K562 (cell line): Measurements from ENCODE around the gene BSCL2. TPM values are rescaled to one million over a fixed set of nuclear protein-coding genes. Genes with fewer than 3 reads are reported as not detected.
A peak's percentile ranks its signal among the peaks of the same experiment; 100 is the strongest.

Experiments
- EHMT2 ChIP-seq: fragments of 450-650 bp; IDR thresholded peaks from 2 replicates; pipeline ENCODE4 v1.6.1; 2018; ENCODE audit warnings: antibody characterized with exemption
- EWSR1 ChIP-seq: fragments of 450-650 bp; IDR thresholded peaks from 2 replicates; pipeline ENCODE4 v1.6.1; 2018; ENCODE audit warnings: borderline replicate concordance, mild to moderate bottlenecking, low read depth, moderate library complexity; ENCODE audit not compliant: partially characterized antibody
- FOXA1 ChIP-seq: fragments of 450-650 bp; IDR thresholded peaks from 2 replicates; pipeline ENCODE4 v1.6.1; 2016; ENCODE audit warnings: mild to moderate bottlenecking, borderline replicate concordance
- HIVEP1 ChIP-seq: fragments of 250-450 bp; sonication (Bioruptor Pico); IDR thresholded peaks from 2 replicates; pipeline ENCODE4 v1.4.0; 2020; ENCODE audit warnings: mild to moderate bottlenecking
- MCM5 ChIP-seq: fragments of 450-650 bp; IDR thresholded peaks from 2 replicates; pipeline ENCODE4 v1.6.1; 2016; ENCODE audit warnings: low read depth
- NFE2L1 ChIP-seq: fragments of 450-650 bp; IDR thresholded peaks from 2 replicates; pipeline ENCODE4 v1.6.1; 2016; ENCODE audit warnings: missing genetic modification characterization, low read depth, mild to moderate bottlenecking, missing compliant biosample characterization, moderate library complexity, borderline replicate concordance
- NFXL1 ChIP-seq: fragments of 450-650 bp; formaldehyde crosslinking; IDR thresholded peaks from 2 replicates; pipeline ENCODE4 v1.4.0; 2021; ENCODE audit warnings: mild to moderate bottlenecking
- RBBP5 ChIP-seq: fragments of 200-600 bp; sonication (generic); IDR thresholded peaks from 2 replicates; pipeline ENCODE4 v1.6.1; 2012; ENCODE audit warnings: borderline replicate concordance, mild to moderate bottlenecking, low read length, control low read depth, inconsistent platforms; ENCODE audit not compliant: insufficient read depth, poor library complexity, severe bottlenecking
- SIN3A ChIP-seq, 2 experiments: fragments of 150-350 bp in 1 of 2; IDR thresholded peaks; 2 replicates each; pipeline ENCODE4 v1.6.1; 2011 to 2016; ENCODE audit warnings: borderline replicate concordance in 2 of 2, low read depth in 2 of 2, low read length in 2 of 2, mild to moderate bottlenecking in 2 of 2, moderate library complexity in 2 of 2; ENCODE audit not compliant: control insufficient read depth in 1 of 2
- SREBF1 ChIP-seq: fragments of 150-350 bp; IDR thresholded peaks from 2 replicates; pipeline ENCODE4 v1.6.1; 2014; ENCODE audit warnings: antibody characterized with exemption, low read depth, low read length, borderline replicate concordance
- TCF7 ChIP-seq: sonication (generic); IDR thresholded peaks from 2 replicates; pipeline ENCODE4 v1.6.1; 2016; ENCODE audit warnings: antibody characterized with exemption, borderline replicate concordance
- YBX1 ChIP-seq: fragments of 450-650 bp; IDR thresholded peaks from 2 replicates; pipeline ENCODE4 v1.7.1; 2016; ENCODE audit warnings: mild to moderate bottlenecking
- ZNF134 ChIP-seq: fragments of 250-450 bp; sonication (Bioruptor Pico); conservative IDR thresholded peaks from 2 replicates; pipeline ENCODE4 v1.4.0; 2020
- ZNF140 ChIP-seq: fragments of 250-450 bp; sonication (Bioruptor Pico); IDR thresholded peaks from 2 replicates; pipeline ENCODE4 v1.8.0; 2021; ENCODE audit warnings: moderate library complexity, mild to moderate bottlenecking, inconsistent platforms
- ZNF324 ChIP-seq: fragments of 250-450 bp; sonication (Bioruptor Pico); IDR thresholded peaks from 2 replicates; pipeline ENCODE4 v1.4.0; 2020; ENCODE audit warnings: mild to moderate bottlenecking
- ZNF79 ChIP-seq: fragments of 250-450 bp; sonication (Bioruptor Pico); IDR thresholded peaks from 2 replicates; pipeline ENCODE4 v1.4.0; 2020; ENCODE audit warnings: low read depth, mild to moderate bottlenecking, moderate library complexity
- polyA plus RNA-seq, 8 experiments: library from polyadenylated mRNA; depleted of rRNA in 4 of 8; stranded (reverse) in 5 of 8; unstranded in 3 of 8; fragments of >200 nt; fragmentation: Nextera tagmentation in 2 of 8; fragmentation: Illumina TruSeq in 1 of 8; extraction: Ambion mirVana in 2 of 8; extraction: Trizol in 1 of 8; gene quantifications; 2 replicates each; pipeline versions ENCODE4 v1.2.1 to v1.2.3, GENCODE V29; 2011 to 2014; ENCODE audit warnings: inconsistent platforms in 1 of 8, missing spikeins in 1 of 8
- total RNA-seq, 7 experiments: library from RNA; depleted of rRNA in 6 of 7; stranded (reverse); fragments of >200 nt in 6 of 7; fragmentation: Illumina TruSeq in 2 of 7; extraction: Trizol in 2 of 7; gene quantifications; 2 replicates each; pipeline versions ENCODE4 v1.2.1 to v1.2.3, GENCODE V29; 2011 to 2021; ENCODE audit warnings: low replicate concordance in 1 of 7
- TF ChIP-seq, protein P1 (sequence below), 2 experiments: fragments of 450-650 bp in 1 of 2; sonication (generic) in 1 of 2; formaldehyde crosslinking in 1 of 2; IDR thresholded peaks; 2 replicates each; pipeline versions ENCODE4 v1.7.1 to v1.9.0; 2016 to 2022; ENCODE audit warnings: inconsistent platforms in 1 of 2, mild to moderate bottlenecking in 1 of 2, missing genetic modification reagents in 1 of 2
- TF ChIP-seq, protein P2 (sequence below), 3 experiments: IDR thresholded peaks in 2 of 3; conservative IDR thresholded peaks in 1 of 3; 2 replicates each; pipeline ENCODE4 v1.5.1; 2011 to 2012; ENCODE audit warnings: low read length in 3 of 3, mild to moderate bottlenecking in 3 of 3, control low read depth in 2 of 3, improper control_type of control experiment in 1 of 3, inconsistent platforms in 1 of 3, low read depth in 1 of 3, mixed read lengths in 1 of 3, moderate library complexity in 1 of 3; ENCODE audit not compliant: insufficient read depth in 2 of 3

Gene BSCL2
- total and polyA plus RNA-seq, 9 of the 15 experiments (the other 6 are each of a cell fraction or from before 2014, with no cell fraction given) = 18.9 to 51.7 (median 35.2) TPM

DNA sequence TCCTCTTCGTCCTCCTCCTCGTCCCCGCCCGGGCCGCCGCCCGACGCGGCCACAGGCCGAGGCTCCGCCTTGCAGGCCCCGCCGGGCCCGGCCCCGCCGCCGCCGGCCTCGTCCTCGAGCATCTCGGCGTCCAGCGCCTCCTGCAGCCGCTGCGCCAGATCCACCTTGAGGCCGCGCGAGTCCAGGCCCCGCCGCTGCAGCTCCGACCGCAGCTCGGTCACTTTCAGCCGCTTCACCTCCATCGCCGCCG, 19.6 kb upstream of the BSCL2 start (continued):
- TF ChIP-seq, protein P1, sequence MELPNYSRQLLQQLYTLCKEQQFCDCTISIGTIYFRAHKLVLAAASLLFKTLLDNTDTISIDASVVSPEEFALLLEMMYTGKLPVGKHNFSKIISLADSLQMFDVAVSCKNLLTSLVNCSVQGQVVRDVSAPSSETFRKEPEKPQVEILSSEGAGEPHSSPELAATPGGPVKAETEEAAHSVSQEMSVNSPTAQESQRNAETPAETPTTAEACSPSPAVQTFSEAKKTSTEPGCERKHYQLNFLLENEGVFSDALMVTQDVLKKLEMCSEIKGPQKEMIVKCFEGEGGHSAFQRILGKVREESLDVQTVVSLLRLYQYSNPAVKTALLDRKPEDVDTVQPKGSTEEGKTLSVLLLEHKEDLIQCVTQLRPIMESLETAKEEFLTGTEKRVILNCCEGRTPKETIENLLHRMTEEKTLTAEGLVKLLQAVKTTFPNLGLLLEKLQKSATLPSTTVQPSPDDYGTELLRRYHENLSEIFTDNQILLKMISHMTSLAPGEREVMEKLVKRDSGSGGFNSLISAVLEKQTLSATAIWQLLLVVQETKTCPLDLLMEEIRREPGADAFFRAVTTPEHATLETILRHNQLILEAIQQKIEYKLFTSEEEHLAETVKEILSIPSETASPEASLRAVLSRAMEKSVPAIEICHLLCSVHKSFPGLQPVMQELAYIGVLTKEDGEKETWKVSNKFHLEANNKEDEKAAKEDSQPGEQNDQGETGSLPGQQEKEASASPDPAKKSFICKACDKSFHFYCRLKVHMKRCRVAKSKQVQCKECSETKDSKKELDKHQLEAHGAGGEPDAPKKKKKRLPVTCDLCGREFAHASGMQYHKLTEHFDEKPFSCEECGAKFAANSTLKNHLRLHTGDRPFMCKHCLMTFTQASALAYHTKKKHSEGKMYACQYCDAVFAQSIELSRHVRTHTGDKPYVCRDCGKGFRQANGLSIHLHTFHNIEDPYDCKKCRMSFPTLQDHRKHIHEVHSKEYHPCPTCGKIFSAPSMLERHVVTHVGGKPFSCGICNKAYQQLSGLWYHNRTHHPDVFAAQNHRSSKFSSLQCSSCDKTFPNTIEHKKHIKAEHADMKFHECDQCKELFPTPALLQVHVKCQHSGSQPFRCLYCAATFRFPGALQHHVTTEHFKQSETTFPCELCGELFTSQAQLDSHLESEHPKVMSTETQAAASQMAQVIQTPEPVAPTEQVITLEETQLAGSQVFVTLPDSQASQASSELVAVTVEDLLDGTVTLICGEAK (IDR thresholded peaks at IDR 0.05) = no peak
- TF ChIP-seq, protein P1 (CRISPR knock-in tag; IDR thresholded peaks at IDR 0.05) = no peak
- TF ChIP-seq ZNF134 (CRISPR knock-in tag) (no peak), NFXL1 (CRISPR knock-in tag) (no peak), FOXA1 (no peak), SIN3A (IDR thresholded peaks at IDR 0.05; ENCODE audit: borderline replicate concordance in 2 of 2, control insufficient read depth in 1 of 2, low read depth in 2 of 2, low read length in 2 of 2) (peak in 1 of 2 experiments; percentile 67; a peak in 2 of 4 replicates), EHMT2 (no peak), HIVEP1 (CRISPR knock-in tag) (no peak), YBX1 (no peak), MCM5 (no peak), TCF7 (no peak), ZNF79 (CRISPR knock-in tag) (no peak), RBBP5 (peak; percentile 95), ZNF140 (CRISPR knock-in tag) (no peak), EWSR1 (no peak), SREBF1 (no peak), NFE2L1 (tag) (no peak), ZNF324 (no peak)
- TF ChIP-seq, protein P2, sequence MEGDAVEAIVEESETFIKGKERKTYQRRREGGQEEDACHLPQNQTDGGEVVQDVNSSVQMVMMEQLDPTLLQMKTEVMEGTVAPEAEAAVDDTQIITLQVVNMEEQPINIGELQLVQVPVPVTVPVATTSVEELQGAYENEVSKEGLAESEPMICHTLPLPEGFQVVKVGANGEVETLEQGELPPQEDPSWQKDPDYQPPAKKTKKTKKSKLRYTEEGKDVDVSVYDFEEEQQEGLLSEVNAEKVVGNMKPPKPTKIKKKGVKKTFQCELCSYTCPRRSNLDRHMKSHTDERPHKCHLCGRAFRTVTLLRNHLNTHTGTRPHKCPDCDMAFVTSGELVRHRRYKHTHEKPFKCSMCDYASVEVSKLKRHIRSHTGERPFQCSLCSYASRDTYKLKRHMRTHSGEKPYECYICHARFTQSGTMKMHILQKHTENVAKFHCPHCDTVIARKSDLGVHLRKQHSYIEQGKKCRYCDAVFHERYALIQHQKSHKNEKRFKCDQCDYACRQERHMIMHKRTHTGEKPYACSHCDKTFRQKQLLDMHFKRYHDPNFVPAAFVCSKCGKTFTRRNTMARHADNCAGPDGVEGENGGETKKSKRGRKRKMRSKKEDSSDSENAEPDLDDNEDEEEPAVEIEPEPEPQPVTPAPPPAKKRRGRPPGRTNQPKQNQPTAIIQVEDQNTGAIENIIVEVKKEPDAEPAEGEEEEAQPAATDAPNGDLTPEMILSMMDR (IDR thresholded peaks at IDR 0.05 in 2 of 3, conservative IDR thresholded peaks at IDR 0.05 in 1 of 3; ENCODE audit: insufficient read depth in 2 of 3, low read depth in 1 of 3, low read length in 3 of 3) = peak in 1 of 3 experiments; percentile 40; a peak in 2 of 6 replicates
